Ectodermal cell (in vitro differentiated cells): ENCODE measurements around the gene ZNF823. TPM values are rescaled to one million over a fixed set of nuclear protein-coding genes. Genes with fewer than 3 reads are reported as not detected.
"Not testable (repeated sequence)": the region's sequence is repeated elsewhere in the genome, so short reads cannot be mapped to it uniquely, and the experiment has no call there.

Experiments
- H3K27ac ChIP-seq: 2 replicates; pipeline ENCODE4 v1.7.0; 2013; ENCODE audit warnings: mild to moderate bottlenecking, low read depth, low read length; ENCODE audit not compliant: insufficient read depth, poor library complexity, severe bottlenecking
- H3K27me3 ChIP-seq: 2 replicates; pipeline ENCODE4 v1.7.0; 2013; ENCODE audit warnings: mild to moderate bottlenecking, low read length; ENCODE audit not compliant: insufficient read depth, control insufficient read depth, poor library complexity, severe bottlenecking
- H3K36me3 ChIP-seq: one replicate; pipeline ENCODE4 v1.7.0; 2013; ENCODE audit warnings: low read length; ENCODE audit not compliant: control insufficient read depth, insufficient read depth
- H3K4me1 ChIP-seq: one replicate; pipeline ENCODE4 v1.7.0; 2013; ENCODE audit warnings: low read length; ENCODE audit not compliant: control insufficient read depth, insufficient read depth
- H3K4me3 ChIP-seq: 2 replicates; pipeline ENCODE4 v1.7.0; 2013; ENCODE audit warnings: low read depth, low read length, control low read depth; ENCODE audit not compliant: insufficient read depth
- H3K9me3 ChIP-seq: 2 replicates; pipeline ENCODE4 v1.7.0; 2013; ENCODE audit warnings: mild to moderate bottlenecking, low read length, moderate library complexity; ENCODE audit not compliant: control insufficient read depth
- WGBS, 2 experiments: methylation state at CpG; one replicate each; pipeline ENCODE4 v1.1.7; 2013; ENCODE audit warnings: missing lambda C conversion rate in 2 of 2; 5-methylcytosine and 5-hydroxymethylcytosine counted together
- polyA plus RNA-seq, 4 experiments: library from polyadenylated mRNA; stranded (reverse); fragments of 50-300 nt; gene quantifications; one replicate each; pipeline ENCODE4 v1.2.3, GENCODE V29; 2013

ZNF823 gene
- polyA plus RNA-seq (2013, experiment 1 of 4): 8.1 TPM
- 5.8 TPM for polyA plus RNA-seq (2013, experiment 2 of 4)
- polyA plus RNA-seq (2013, experiment 3 of 4): 6.3 TPM
- polyA plus RNA-seq (2013, experiment 4 of 4): 7.2 TPM

DNA sequence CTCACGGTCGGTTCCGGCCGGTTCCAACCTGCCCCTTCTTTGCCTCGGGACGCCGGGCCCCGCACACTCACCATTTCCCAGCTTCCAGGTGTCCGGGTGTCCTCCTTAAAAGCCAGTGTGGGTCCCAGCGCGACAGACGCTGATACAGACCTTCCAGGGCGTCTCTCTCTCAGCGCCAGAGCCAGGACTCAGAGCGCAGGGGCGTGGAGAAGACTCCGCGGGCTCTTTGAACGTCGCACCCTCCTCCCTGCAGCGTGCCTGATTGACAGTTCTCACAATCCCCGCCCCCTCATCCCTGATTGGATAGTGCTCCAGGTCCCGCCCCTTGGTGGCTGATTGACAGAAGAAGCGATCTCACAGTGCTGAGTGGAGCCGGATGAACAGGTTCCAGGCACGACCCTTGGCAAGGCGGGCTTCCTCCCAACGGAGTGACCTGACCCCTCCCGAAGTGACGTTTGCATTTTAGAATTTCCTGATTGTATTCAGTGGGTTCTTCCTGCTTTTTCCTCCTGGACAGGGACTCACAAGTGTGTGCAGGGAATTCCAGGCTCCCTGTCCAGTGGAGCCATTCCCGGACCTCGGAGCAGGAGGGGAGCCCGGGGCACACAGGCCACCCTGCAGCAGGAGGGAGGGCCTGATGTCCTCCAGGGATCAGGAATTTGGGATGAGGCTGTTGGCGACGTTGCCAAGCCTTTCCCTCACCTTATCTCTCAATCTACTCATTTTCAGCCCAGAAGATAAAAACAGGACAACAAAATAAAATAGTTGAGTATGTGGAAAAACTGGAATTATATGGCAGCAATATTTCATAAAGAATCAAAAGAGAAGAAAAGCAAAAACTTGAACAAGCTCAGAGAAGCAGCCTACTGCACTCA is at the start of gene ZNF823:
Gene ZNF823, minus strand, starts transcription at position 201 of the 875 bp plus-strand sequence. Its CDS starts 127 bp downstream, at position 74.
- Histone ChIP-seq H3K27me3 (peaks cover 28% of the 10 kb centered on the region), H3K36me3 (no peaks in the 10 kb centered on the region), H3K27ac (peak within 1 kb of the TSS; percentile 72), H3K9me3 (no peaks in the 10 kb centered on the region), H3K4me1 (peaks cover 4% of the 10 kb centered on the region), H3K4me3 (peak within 1 kb of the TSS; percentile 91)
- WGBS, 2 experiments: 0 to 1% methylated on average over 33 to 35 of the region's 35 CpGs

DNA sequence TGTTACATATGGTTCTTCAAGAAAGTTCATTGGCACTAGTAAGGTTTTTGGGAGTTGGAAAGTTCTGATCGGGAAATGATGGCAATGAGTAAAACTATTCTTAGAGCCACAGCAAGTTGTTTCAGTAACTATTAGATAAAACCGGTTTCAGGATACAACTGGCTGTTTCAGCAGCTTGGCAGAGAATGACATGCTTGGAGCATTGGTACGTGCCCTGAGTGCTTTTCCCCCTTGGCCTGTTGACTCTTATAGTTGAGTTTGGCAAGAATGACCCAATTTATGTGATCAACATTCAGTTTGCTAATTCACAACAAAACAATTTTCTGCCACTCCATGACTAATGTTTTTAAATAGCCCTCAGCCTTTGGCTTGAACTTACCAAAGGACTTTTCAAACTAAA is 48.8 kb upstream of the ZNF823 start:
- 90 to 93% methylated on average over 3 of the region's 3 CpGs for WGBS, 2 experiments
- no peak overlapping the region for H3K27ac ChIP-seq
- H3K4me3 ChIP-seq: no peak overlapping the region
- no peaks in the 10 kb centered on the region for H3K27me3 ChIP-seq
- no peaks in the 10 kb centered on the region for H3K9me3 ChIP-seq
- no peaks in the 10 kb centered on the region for H3K4me1 ChIP-seq
- H3K36me3 ChIP-seq: peaks cover 8% of the 10 kb centered on the region

DNA sequence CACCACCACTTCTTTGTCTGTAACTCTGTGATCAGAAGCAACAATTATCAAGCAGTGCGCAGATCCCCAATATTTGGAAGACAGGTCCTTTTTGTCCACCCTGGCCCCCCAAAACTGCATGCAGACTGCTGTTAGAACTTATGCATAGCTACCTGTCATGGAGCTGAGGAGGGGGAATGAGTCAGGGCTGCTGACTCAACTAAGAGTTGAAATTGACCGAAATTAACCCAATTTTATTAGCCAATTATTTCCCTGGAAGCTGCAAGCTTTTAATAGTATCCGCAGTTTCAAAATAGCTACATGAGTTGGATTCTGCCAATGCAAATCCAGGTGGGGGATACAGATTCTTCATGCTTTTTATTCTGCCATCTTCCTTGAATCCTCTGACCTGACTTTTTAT is 45.6 kb upstream of the ZNF823 start:
- Histone ChIP-seq H3K27ac (no peak overlapping the region), H3K9me3 (peaks cover 6% of the 10 kb centered on the region), H3K36me3 (peaks cover 32% of the 10 kb centered on the region), H3K27me3 (no peaks in the 10 kb centered on the region), H3K4me3 (no peak overlapping the region), H3K4me1 (no peaks in the 10 kb centered on the region)
- WGBS, 2 experiments: 88 to 93% methylated on average over 3 of the region's 3 CpGs

DNA sequence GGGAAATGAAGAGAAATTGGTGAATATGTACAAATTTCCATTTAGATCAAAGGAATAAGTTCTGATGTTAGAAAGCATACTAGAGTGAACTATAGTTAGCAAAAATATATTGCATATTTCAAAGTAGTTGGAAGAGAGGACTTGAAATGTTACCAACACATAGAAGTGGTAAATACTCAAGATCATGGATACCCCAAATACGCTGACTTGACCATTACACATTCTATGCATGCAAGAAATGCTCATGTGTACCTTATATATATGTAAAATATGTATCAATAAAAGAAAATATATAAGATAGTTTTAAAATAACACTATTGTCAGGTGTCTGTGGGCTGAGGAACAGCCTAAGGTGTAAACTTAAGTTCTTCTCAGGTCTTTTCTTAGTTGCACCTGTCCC is 45.0 kb upstream of the ZNF823 start:
- H3K9me3 ChIP-seq: peaks cover 7% of the 10 kb centered on the region
- 100% methylated on average over 1 of the region's 1 CpG; no CpG with 5 or more reads in 1 of the 2 experiments for WGBS, 2 experiments
- no peak overlapping the region for H3K27ac ChIP-seq
- no peaks in the 10 kb centered on the region for H3K27me3 ChIP-seq
- peaks cover 37% of the 10 kb centered on the region for H3K36me3 ChIP-seq
- H3K4me3 ChIP-seq: no peak overlapping the region
- H3K4me1 ChIP-seq: no peaks in the 10 kb centered on the region

DNA sequence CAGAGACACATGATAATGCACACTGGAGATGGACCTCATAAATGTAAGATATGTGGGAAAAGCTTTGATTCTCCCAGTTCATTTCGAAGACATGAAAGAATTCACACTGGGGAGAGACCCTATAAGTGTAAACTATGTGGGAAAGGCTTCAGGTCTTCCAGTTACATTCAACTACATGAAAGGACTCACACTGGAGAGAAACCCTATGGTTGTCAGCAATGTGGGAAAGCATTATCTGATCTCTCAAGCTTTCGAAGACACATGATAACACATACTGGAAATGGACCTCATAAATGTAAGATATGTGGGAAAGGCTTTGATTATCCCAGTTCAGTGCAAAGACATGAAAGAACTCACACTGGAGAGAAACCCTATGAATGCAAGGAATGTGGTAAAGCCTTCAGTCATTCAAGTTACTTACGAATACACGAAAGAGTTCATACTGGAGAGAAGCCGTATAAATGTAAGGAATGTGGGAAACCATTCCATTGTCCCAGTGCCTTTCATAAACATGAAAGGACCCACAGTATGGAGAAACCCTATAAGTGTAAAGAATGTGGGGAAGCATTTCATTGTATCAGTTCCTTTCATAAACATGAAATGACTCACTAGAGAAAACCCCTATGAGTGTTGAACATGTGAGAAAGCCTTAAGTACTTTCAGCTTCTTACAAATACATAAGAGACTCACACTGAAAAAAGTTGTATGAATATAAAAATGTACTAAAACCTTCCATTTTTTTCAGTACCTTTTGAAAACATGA is 42.7 kb upstream of the ZNF823 start:
- Histone ChIP-seq H3K27ac (no peak overlapping the region), H3K4me1 (no peaks in the 10 kb centered on the region), H3K36me3 (peaks cover 42% of the 10 kb centered on the region), H3K4me3 (no peak overlapping the region), H3K9me3 (peaks cover 12% of the 10 kb centered on the region), H3K27me3 (no peaks in the 10 kb centered on the region)
- 94 to 98% methylated on average over 5 of the region's 5 CpGs for WGBS, 2 experiments

DNA sequence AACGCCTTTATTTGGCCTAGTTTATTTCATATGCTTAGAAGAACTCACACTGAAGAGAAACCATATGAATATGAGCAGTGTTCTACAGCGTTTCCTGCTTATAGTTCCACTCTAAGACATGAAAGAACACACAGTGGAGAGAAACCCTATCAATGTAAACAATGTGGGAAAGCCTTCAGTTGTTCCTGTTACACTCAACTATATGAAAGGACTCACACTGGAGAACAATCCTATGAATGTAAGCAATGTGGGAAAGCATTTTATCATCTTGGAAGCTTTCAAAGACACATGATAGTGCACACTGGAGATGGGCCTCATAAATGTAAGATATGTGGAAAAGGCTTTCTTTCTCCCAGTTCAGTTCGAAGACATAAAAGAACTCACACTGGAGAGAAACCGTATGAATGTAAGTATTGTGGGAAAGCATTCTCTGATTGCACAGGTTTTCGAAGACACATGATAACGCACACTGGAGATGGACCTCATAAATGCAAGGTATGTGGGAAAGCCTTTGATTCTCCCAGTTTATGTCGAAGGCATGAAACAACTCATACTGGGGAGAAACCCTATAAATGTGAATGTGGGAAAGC is 41.8 kb upstream of the ZNF823 start:
- peaks cover 42% of the 10 kb centered on the region for H3K36me3 ChIP-seq
- H3K27me3 ChIP-seq: no peaks in the 10 kb centered on the region
- WGBS, 2 experiments: 92 to 97% methylated on average over 7 of the region's 7 CpGs
- peaks cover 12% of the 10 kb centered on the region for H3K9me3 ChIP-seq
- H3K4me3 ChIP-seq: no peak overlapping the region
- no peaks in the 10 kb centered on the region for H3K4me1 ChIP-seq
- H3K27ac ChIP-seq: no peak overlapping the region

DNA sequence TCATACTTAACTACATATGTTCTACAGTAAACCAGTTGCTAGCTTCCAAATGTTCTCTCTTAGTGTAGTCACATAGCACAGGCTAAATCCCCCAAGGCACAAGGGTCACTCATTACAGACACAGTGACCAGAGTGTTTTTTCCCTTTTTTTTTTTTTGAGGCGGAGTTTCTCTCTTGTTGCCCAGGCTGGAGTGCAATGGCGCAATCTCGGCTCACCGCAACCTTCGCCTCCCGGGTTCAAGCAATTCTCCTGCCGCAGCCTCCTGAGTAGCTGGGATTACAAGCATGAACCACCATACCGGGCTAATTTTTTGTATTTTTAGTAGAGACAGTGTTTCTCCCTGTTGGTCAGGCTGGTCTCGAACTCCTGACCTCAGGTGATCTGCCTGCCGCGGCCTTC is 37.9 kb upstream of the ZNF823 start:
- not testable (repeated sequence) for H3K27ac ChIP-seq, H3K27me3 ChIP-seq, H3K4me3 ChIP-seq, H3K4me1 ChIP-seq
- Histone ChIP-seq H3K36me3 (peaks cover 32% of the 10 kb centered on the region), H3K9me3 (peaks cover 11% of the 10 kb centered on the region)
- 92% methylated on average over 11 of the region's 11 CpGs for WGBS, 2 experiments

DNA sequence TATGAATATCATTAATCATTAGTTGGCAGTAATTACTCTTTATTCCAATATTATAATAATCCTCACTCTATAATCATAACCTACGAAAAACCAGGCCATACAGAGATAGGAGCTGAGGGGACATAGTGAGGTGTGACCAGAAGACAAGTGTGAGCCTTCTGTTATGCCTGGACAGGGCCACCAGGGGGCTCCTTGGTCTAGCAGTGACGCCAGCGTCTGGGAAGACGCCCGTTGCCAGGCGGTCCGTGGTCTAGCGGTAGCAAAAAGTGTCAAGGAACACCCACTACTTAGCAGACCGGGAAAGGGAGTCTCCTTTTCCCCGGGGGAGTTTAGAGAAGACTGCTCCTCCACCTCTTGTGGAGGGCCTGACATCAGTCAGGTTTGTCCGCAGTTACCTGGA is 32.8 kb upstream of the ZNF823 start:
- H3K36me3 ChIP-seq, H3K4me1 ChIP-seq, H3K27ac ChIP-seq, H3K9me3 ChIP-seq, H3K4me3 ChIP-seq: not testable (repeated sequence)
- peaks cover 18% of the 10 kb centered on the region for H3K27me3 ChIP-seq
- 69 to 73% methylated on average over 11 of the region's 11 CpGs for WGBS, 2 experiments

DNA sequence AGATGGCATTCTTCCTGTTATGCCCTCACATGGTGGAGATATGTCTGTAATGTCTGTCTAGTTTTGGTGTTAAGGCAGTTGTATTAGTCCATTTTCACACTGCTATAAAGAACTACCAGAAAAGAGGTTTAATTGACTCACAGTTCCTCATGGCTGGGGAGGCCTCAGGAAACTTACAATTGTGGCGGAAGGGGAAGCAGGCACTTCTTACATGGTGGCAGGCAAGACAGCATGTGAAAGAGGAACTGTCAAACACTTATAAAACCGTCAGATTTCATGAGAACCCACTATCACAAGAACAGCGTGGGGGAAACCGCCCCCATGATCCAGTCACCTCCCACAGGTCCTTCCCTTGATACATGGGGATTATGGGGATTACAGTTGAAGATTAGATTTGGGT is 31.2 kb upstream of the ZNF823 start:
- WGBS, 2 experiments: 92 to 97% methylated on average over 4 of the region's 4 CpGs
- H3K27ac ChIP-seq: no peak overlapping the region
- no peaks in the 10 kb centered on the region for H3K36me3 ChIP-seq
- H3K9me3 ChIP-seq: peaks cover 2% of the 10 kb centered on the region
- no peak overlapping the region for H3K4me3 ChIP-seq
- peaks cover 18% of the 10 kb centered on the region for H3K27me3 ChIP-seq
- H3K4me1 ChIP-seq: no peaks in the 10 kb centered on the region

DNA sequence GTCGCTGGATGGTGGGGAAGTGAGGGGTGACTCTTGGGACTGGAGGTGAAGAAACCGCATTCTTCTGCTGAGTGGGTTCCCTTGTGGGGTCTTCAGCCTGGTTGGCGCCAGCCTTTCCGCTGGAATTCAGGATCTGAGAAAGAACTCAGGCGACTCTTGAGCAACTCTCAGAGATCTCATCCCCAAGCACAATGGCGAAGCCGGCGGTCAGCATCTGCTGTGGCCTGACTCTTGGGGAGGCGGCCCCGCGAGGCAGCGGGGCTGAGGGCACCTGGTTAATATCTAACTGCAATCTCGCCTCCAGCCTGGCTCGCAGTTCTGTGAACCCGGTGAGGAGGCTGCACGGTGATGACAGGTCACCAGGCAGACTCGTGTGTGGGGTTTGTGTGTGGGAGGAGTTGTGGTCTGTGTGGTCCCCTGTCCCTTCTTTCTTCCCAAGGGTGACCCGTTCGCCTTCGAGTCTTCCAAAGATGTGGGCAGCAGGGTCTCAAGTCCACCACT is 28.9 kb upstream of the ZNF823 start:
- peaks cover 18% of the 10 kb centered on the region for H3K27me3 ChIP-seq
- H3K27ac ChIP-seq: no peak overlapping the region
- 46 to 50% methylated on average over 20 of the region's 20 CpGs for WGBS, 2 experiments
- peak overlapping the region; percentile 59 for H3K4me3 ChIP-seq
- peaks cover 2% of the 10 kb centered on the region for H3K9me3 ChIP-seq
- H3K36me3 ChIP-seq: no peaks in the 10 kb centered on the region
- no peaks in the 10 kb centered on the region for H3K4me1 ChIP-seq
